ENCODE results near the gene CDC42BPG.

CDC42BPG gene

DNA sequence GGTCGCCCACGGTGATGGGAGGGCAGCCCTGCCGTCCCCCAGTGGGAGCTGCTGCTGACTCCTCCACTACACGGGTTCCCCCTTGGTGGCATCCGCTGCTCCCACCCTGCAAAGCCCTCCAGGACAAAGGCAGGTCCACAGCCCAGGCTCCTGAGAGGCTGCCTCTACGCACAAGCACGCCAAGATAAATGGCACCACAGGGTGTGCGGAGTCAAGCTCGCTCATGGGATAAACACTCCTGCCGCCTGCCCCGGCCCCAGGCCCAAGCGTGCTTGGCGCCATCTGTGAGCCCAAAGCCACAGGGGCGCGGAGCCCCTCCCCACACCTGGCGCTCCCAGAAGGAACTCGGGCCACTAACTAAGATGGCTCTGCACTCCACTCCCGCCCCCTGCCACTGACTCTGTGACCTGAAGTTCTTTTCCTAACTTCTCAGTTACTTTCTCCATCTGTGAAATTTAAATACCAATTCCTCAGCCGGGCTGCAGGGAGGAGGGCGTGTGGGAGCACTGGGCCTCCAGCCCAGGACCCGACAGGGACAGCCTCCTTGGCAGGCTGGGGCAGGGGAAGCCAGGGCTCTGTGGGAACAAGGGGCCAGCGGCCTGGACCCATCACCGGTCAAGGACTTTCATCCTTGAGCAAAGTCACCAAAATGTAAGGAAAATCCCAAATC, 19.1 kb upstream of the CDC42BPG start:
- DNase-seq (no peak), ATAC-seq (no peak)
- Mint-ChIP-seq H3K9me3 (peaks cover 0 to 8% of the 10 kb centered on the region in 2 donors), H3K27me3 (no peaks in the 10 kb centered on the region), H3K27ac (peak overlapping the region; percentile 94 to 99), H3K4me3 (peak overlapping the region; percentile 87 to 94), H3K4me1 (peaks cover 95% of the 10 kb centered on the region)

DNA sequence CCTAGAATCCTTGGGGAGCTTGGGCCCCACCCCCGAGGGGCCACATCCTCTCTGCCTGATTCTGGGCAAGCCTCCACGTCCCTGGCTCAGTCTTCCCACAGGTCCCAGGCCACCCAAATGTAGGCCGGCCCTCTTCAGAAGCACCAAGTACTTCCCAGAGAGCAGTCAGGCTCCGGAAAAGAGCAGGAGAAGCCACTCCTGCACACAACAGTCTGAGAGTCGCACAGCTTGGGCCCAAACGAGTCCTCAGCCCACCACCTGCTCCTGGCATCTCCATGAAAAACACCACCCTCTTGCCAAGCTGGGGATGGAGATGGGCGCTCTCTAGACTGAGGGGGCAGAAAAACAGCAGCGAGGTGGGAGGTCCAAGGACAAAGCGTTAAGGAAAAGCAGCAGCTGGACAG, 18.5 kb upstream of the CDC42BPG start:
- peaks cover 95% of the 10 kb centered on the region for H3K4me1 Mint-ChIP-seq
- H3K4me3 Mint-ChIP-seq: peak overlapping the region; percentile 87 to 94
- no peaks in the 10 kb centered on the region for H3K27me3 Mint-ChIP-seq
- no peak for ATAC-seq
- no peak for DNase-seq
- H3K27ac Mint-ChIP-seq: peak overlapping the region; percentile 94 to 99
- peaks cover 0 to 8% of the 10 kb centered on the region in 2 donors for H3K9me3 Mint-ChIP-seq

DNA sequence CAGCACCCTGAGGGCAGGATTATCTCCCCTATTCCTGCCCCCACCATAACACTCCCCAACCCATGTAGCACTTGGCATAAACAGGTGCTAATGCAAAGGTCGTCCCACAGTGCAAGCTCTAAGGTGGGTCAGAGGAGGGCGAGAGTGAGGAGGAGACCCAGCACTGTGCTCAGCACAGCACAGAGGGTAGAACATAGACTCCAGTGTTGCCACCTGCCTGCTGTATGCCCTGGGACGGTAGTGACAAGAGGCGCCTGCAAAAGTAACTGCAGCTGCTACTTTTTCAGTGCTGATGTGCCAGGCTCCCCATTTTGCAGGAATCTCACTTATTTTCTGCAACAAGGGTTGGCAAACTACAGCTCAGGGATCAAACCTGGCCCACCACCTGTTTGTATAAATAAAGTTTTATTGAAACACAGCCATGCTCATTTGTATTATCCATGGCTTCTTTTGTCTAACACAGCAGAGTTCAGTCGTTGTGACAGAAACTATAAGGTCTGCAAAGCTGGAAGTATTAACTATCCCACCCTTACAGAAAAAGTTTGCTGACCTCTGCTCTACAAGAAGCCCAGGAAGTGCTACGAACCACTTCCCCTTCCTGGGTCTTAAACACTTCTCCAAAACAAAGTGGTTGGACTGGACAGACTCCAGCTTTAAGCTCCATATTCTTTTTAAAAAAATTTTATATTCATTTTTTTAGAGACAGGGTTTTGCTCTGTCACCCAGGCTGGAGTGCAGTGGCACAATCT, 16.9 kb upstream of the CDC42BPG start:
- H3K4me1 Mint-ChIP-seq: peaks cover 99% of the 10 kb centered on the region
- ATAC-seq (no peak), DNase-seq (no peak)
- H3K27ac Mint-ChIP-seq: peak overlapping the region; percentile 80 to 94
- H3K27me3 Mint-ChIP-seq: no peaks in the 10 kb centered on the region
- peaks cover 0 to 8% of the 10 kb centered on the region in 2 donors for H3K9me3 Mint-ChIP-seq
- peak overlapping the region; percentile 77 to 87 for H3K4me3 Mint-ChIP-seq

DNA sequence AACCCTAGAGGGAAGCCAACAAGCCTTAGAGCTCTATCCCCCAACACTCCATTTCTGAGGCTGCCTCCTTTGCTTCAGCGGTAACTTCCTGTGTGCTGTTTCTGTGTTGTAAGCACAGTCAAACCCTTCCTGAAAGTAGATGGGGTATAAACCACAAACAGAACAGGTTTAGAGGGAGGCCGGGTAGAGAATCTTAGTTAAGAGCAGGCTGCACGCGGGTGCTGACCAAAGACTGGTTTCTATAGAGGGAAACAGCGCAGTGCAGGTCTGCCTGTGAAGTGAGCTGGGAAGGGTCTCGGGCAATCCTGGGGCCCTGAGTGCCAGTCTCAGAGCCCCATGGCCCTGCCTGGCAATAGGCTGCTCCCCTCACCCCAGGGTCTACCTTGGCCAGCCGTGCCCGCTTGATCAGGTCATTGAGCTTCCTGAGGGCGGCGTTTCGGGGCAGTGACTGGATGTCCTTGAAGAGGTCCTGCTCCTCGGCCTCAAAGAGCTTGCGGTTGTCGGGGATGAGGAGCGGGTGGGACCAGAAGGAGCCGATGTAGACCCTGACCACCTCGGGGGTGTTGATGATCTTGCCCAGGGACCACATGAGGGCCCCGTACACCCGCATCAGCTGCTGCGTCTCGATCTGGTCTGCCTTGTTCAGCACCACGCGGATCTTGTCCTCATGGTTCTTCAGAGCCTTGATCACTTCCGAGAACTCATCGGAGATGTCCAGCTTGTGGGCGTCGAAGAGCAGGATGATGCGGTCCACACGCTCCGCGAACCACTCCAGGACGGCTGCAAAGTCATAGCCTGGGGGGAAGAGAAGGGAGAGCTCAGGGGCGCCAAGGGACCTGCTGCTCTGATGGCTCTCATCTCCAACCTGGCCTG, 15.3 kb upstream of the CDC42BPG start:
- peak overlapping the region; percentile 86 to 98 for H3K27ac Mint-ChIP-seq
- H3K27me3 Mint-ChIP-seq: no peaks in the 10 kb centered on the region
- H3K9me3 Mint-ChIP-seq: no peaks in the 10 kb centered on the region
- ATAC-seq (peak; percentile 81), DNase-seq (peak; percentile 80 to 83)
- H3K4me1 Mint-ChIP-seq: peaks cover 99% of the 10 kb centered on the region
- peak overlapping the region; percentile 77 to 79 for H3K4me3 Mint-ChIP-seq

DNA sequence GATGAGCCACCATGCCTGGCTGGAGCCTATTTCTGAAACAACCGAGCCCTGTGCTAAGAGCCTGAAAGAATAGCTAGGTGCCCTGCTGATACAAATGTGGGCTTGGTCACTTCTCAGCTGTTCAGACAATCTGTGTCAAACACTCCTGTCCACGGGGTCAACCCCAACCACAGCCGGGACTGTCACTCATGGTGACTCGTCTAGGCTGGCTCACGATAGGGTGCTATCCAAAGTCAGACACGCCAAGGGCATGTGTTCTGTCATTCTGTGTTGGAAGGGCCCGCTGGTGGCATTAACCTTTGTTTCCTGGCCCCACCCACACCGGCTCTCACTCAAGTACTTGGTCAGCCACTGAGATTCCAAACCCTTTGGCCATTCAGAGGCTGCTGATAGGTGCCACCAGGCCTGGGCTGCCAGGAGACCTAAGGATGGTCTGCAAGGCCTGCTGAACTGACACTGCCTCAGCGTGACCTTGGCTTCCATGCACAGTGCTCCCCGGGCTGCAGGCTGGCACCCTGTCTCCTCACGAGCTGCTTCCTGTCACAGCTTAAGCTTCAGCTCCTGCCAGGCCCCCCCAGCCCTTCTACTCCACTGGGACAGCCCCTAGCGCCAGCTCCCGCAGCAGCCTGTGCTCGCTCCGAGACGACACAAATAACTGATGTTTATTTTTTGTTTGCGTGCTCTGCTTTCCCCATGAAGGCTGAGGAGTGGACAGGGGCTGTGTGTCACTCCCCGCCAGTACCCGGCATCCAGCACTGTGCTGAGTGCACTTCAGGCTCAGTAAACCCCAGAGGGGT, 14.2 kb upstream of the CDC42BPG start:
- DNase-seq: peak; percentile 62 to 79

DNA sequence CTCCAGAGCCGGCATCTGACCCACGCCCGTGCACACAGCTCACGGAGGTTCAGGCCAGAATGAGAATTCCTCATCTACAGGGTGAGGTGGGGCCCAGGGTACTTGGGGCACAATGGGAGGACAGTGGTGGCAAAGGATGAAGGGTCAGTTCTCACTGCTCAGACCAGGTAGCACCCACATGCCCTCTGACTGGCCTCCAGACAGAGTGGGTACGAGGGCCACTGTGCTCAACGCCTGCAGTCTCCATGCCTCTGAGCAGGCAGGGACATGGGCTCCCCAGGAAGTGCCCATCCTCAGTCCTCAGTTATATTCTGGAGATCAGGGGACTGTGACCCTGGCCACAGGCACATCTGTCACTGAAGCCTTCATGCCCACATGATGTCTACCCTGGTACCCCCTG, 13.0 kb upstream of the CDC42BPG start:
- Mint-ChIP-seq H3K4me3 (peak overlapping the region; percentile 32 to 45), H3K27me3 (no peaks in the 10 kb centered on the region), H3K4me1 (peaks cover 99% of the 10 kb centered on the region), H3K27ac (peak overlapping the region in 1 of 2 donors; percentile 69), H3K9me3 (no peaks in the 10 kb centered on the region)
- ATAC-seq (no peak), DNase-seq (no peak)

More for the DNA sequence above, 14.2 kb upstream of the CDC42BPG start:
- Mint-ChIP-seq H3K27ac (peak overlapping the region; percentile 86 to 98), H3K4me3 (peak overlapping the region; percentile 77 to 79), H3K9me3 (no peaks in the 10 kb centered on the region), H3K27me3 (no peaks in the 10 kb centered on the region), H3K4me1 (peaks cover 99% of the 10 kb centered on the region)
- peak; percentile 69 for ATAC-seq

DNA sequence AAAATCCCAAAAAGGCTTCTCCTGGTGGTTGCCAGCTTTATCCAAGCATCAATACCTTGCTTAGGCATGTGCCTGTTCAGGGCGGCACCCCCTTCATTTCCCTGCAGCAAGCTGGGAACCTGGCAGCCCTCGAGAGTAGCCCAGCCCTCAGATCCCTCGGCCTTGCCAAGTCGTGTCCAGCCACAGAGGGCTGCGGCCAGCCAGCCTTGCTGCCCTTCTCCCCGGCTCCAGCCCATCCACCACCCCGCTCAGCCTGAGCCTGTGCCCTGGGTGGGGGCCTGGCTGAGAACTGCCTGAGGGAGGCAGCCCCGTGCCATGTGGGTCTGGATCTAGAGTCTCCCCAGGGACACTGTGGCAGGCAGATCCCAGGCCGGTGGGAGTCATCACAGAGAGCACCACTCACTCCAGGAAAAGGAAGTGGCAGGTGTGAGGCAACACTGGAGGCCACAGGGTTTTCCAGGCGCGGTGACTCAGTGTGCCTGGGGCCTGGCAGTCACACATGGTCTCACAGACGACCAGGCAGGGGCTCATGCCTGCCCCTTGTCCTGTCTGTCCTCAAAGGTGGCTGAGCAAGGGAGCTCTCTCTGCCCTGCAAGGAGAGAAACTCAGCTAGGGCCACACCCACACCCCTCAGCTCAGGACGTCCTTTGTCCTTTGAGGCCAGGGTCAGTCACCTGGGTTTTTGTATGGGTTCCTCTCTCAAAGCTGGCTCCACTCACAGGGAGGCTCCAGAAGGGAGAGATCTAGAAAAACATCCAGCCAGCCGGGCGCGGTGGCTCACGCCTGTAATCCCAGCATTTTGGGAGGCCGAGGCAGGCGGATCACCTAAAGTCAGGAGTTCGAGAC, 12.2 kb upstream of the CDC42BPG start:
- DNase-seq: peak in 1 of 2 donors; percentile 76
- ATAC-seq: peak; percentile 11
- peak overlapping the region; percentile 85 to 90 for H3K4me3 Mint-ChIP-seq
- H3K27ac Mint-ChIP-seq: peak overlapping the region; percentile 27 to 72
- H3K4me1 Mint-ChIP-seq: peaks cover 100% of the 10 kb centered on the region
- H3K27me3 Mint-ChIP-seq: no peaks in the 10 kb centered on the region
- H3K9me3 Mint-ChIP-seq: no peaks in the 10 kb centered on the region

DNA sequence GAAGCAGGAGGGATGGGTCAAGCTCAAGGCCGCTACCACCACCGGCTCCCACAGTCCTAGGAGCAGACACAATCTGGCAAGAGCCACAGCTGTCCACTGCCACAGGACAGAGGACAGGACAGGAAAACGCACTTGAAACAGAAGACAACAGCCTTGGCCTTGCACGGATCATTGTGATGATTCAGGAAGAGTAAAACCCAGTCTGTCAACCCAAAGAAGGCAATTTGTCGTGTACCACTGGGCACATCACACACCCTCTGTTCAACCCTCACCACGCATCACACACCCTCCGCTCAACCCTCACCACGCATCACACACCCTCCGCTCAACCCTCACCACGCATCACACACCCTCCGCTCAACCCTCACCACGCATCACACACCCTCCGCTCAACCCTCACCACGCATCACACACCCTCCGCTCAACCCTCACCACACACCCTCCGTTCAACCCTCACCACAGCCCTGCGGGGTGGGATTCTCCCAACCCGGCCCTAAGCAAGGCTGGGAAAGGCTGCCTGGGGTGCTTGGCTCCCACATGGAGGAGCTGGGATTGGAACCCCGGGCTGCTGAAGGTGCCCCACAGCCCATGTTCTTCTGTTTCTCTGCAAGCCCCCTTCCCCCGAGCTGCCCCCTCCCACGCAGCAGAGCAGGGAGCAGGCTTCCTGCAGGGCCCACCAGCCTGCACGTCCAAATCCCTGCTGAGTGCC, 11.3 kb upstream of the CDC42BPG start:
- peaks cover 100% of the 10 kb centered on the region for H3K4me1 Mint-ChIP-seq
- peak overlapping the region; percentile 85 to 90 for H3K4me3 Mint-ChIP-seq
- no peak for DNase-seq
- no peak for ATAC-seq
- H3K27me3 Mint-ChIP-seq: no peaks in the 10 kb centered on the region
- H3K9me3 Mint-ChIP-seq: no peaks in the 10 kb centered on the region
- H3K27ac Mint-ChIP-seq: peak overlapping the region; percentile 91 to 97

DNA sequence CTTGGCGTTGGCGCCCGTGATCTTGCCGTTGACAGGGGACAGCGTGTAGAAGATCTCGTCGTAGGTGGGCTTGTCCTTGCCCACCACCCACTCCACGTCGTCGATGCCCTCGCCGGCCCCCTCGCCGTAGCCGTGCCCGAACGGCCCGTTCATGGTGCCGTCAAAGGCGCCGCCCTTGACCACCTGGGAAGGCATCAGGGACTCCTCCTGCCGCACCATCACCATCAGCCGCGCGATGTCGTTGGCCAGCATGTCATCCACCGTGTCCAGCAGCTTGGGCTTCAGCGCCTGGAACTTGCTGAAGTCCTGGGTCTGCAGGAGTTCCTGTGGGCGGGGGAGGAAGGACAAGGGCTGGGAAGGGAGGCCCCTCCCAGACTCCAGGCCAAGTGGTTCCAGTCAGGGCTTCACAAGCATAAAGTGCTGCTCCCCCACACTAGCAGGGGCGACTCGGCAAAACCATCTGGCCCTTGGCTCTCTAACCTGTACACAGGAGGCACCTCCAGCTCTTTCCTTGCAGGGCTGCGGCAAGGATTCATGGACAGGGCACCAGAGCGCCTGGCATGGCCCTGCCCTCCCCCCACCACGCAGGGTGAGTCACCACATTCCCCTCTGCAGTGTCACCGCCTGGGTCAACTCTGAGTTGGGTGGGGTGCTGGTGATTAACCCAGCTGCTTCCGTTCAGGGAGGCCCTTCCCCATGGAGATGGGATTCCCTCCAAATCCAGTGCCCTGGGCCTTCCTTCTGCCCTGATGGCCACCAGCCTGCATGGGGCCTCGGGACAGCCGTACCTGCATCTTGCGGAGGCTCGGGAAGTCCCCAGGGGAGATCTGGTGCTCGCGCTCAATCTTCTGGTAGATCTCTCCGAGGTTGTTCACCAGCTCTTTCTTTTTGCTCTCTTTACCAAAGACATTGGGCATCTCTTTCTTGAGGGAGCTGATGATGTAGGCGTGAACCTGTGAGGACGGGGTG, 10.4 kb upstream of the CDC42BPG start:
- Mint-ChIP-seq H3K4me1 (peaks cover 100% of the 10 kb centered on the region), H3K27ac (peak overlapping the region in 1 of 2 donors; percentile 97), H3K4me3 (peak overlapping the region; percentile 85 to 90), H3K9me3 (no peaks in the 10 kb centered on the region), H3K27me3 (no peaks in the 10 kb centered on the region)
- no peak for DNase-seq
- no peak for ATAC-seq

DNA sequence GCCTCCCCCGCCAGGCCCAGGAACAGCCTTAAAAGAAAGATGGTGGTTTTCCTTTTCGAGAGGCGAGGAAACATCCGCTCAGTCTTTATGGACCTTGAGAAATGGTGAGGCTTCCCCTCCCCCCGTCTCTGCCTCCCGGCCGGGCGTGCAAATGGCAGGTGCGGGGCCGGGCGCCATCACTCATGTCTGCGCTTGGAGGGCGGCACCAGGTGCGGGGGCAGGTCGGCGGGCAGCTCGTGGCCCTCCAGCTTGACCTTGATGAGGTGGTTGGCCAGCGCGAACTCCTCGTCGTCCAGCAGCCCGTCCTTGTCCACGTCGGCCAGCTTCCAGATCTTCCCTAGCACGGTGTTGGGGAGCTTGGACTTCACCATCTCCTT, 9.7 kb upstream of the CDC42BPG start:
- peak overlapping the region in 1 of 2 donors; percentile 48 for H3K27ac Mint-ChIP-seq

DNA sequence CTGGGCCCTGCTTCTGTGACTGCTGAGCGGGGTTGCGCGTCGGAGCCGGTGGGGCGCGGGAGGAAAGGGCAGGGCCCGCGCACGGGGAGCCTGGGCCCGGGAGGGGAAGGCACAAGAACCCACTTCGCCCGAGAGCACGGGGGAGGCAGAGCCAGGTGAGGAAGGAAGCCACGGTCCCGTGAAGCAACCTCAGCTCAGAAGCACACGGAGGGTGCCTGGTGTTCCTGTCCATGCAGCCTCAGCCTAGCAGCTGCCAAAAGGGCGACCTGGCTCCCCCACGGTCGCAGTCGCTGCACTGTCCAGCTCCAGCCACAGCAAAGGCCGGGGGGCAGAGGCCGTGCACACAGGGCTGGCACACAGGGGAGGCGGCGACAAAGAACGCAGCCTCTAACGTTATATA, 9.3 kb upstream of the CDC42BPG start:
- Mint-ChIP-seq H3K27me3 (no peaks in the 10 kb centered on the region), H3K4me3 (peak overlapping the region; percentile 86 to 90), H3K9me3 (no peaks in the 10 kb centered on the region), H3K4me1 (peaks cover 100% of the 10 kb centered on the region), H3K27ac (peak overlapping the region in 1 of 2 donors; percentile 79)
- no peak for DNase-seq
- no peak for ATAC-seq

More for the DNA sequence above, 9.7 kb upstream of the CDC42BPG start:
- ATAC-seq: no peak
- H3K4me1 Mint-ChIP-seq: peaks cover 100% of the 10 kb centered on the region
- H3K4me3 Mint-ChIP-seq: peak overlapping the region; percentile 85 to 90
- DNase-seq: no peak
- H3K27me3 Mint-ChIP-seq: no peaks in the 10 kb centered on the region
- H3K9me3 Mint-ChIP-seq: no peaks in the 10 kb centered on the region

DNA sequence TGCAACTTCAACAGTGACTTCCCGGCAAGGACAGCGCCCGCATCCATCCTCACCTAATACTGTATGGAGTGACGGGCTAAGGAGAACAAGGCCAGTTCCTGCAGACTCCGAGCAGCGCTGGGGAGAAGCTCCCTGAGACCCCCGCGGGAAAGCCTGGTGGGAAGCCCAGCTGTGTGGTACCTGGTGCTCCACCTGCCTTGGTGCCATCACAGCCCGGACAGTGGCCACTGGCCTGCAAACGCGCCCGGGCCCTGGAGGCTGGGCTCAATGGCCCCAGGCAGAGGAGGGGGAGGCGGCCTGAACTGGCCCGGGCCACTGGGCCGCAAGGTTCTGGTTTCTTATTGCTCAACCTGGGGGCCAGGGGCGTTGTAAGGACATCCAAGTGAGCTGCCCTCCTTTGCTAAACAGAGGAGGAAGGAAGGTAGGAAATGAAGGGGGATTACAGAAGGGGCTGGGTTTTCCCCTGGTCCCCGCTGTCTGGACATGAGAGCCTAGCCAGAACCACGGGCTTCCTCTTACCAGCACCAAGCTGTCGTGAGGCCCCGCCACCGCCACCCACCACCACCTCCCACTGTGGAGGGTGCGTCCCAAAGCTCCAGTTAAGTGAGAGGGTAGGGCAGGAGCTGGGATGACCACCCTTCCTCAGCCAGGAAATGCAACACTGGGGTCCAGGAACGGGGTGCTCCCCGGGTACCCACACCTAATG, 8.5 kb upstream of the CDC42BPG start:
- peak overlapping the region; percentile 82 to 91 for H3K27ac Mint-ChIP-seq
- H3K4me1 Mint-ChIP-seq: peaks cover 99% of the 10 kb centered on the region
- no peaks in the 10 kb centered on the region for H3K9me3 Mint-ChIP-seq
- H3K27me3 Mint-ChIP-seq: no peaks in the 10 kb centered on the region
- peak overlapping the region; percentile 86 to 90 for H3K4me3 Mint-ChIP-seq
- DNase-seq: peak in 1 of 2 donors; percentile 28
- ATAC-seq: no peak

All from stimulated activated naive CD8-positive, alpha-beta T cell treated with anti-CD3 and anti-CD28 coated beads, Interleukin-15, amount 100 ng/mL, for 72 hours (primary cell).